Gastrocnemius medialis (tissue), 4 donors: ENCODE measurements around the gene NQO2.

Source experiments
- POLR2A ChIP-seq, 2 donors: fragments of 450-650 bp; IDR thresholded peaks; one replicate each; pipeline ENCODE4 v1.6.1; 2017; ENCODE audit warnings: antibody characterized with exemption in 2 of 2, mild to moderate bottlenecking in 2 of 2, moderate library complexity in 2 of 2
- TF ChIP-seq, protein P1 (sequence below), 5 experiments: fragments of 450-650 bp in 3 of 5; fragments of 200-600 bp in 2 of 5; sonication (generic) in 2 of 5; IDR thresholded peaks in 4 of 5; conservative IDR thresholded peaks in 1 of 5; 1 replicate in 4 of 5; 2 replicates in 1 of 5; pipeline ENCODE4 v1.5.1; 2016 to 2019; ENCODE audit warnings: antibody characterized with exemption in 5 of 5, mild to moderate bottlenecking in 3 of 5, moderate library complexity in 3 of 5

DNA sequence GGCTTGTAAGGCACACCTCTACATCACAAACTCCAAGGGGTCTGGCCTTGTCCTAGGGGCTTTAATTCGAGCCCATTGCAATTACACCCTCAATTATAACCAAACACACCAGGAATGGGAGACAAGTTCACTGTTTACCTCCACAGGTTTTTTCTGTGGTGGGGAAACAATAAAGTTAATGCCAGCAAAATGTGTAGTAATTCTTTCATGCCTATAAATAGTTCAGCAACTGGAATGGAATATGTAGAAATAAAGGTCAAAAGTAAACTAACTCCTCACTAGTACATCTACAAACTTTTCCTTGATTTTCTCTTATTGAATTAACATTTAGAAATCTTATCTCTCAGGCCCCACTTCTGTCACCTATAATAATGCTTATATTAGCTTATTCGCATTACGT lies 41.5 kb downstream of the NQO2 start:
- no peak for TF ChIP-seq POLR2A (IDR thresholded peaks at IDR 0.05)
- TF ChIP-seq, protein P1, sequence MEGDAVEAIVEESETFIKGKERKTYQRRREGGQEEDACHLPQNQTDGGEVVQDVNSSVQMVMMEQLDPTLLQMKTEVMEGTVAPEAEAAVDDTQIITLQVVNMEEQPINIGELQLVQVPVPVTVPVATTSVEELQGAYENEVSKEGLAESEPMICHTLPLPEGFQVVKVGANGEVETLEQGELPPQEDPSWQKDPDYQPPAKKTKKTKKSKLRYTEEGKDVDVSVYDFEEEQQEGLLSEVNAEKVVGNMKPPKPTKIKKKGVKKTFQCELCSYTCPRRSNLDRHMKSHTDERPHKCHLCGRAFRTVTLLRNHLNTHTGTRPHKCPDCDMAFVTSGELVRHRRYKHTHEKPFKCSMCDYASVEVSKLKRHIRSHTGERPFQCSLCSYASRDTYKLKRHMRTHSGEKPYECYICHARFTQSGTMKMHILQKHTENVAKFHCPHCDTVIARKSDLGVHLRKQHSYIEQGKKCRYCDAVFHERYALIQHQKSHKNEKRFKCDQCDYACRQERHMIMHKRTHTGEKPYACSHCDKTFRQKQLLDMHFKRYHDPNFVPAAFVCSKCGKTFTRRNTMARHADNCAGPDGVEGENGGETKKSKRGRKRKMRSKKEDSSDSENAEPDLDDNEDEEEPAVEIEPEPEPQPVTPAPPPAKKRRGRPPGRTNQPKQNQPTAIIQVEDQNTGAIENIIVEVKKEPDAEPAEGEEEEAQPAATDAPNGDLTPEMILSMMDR (IDR thresholded peaks at IDR 0.05 in 4 of 5, conservative IDR thresholded peaks at IDR 0.05 in 1 of 5) = no peak
